Activated T-helper 17 cell treated with anti-CD3 and anti-CD28 coated beads, Interleukin-2, amount 50 U/mL, for 72 hours (primary cell): Measurements from ENCODE around the gene FRG2. TPM values are rescaled to one million over a fixed set of nuclear protein-coding genes. Genes with fewer than 3 reads are reported as not detected.
"Not testable (repeated sequence)": the region's sequence is repeated elsewhere in the genome, so short reads cannot be mapped to it uniquely, and the experiment has no call there.

ENCODE experiments used
- ATAC-seq: fragments of 150-1000 bp; cut with Tn5 transposase; replicated peaks from 2 replicates; pipeline ENCODE4 v1.10.0; 2021; ENCODE audit warnings: mild to moderate bottlenecking, moderate library complexity
- H3K27ac Mint-ChIP-seq: one replicate; pipeline ENCODE4 v1.8.0; 2022; ENCODE audit warnings: mixed read lengths
- H3K27me3 Mint-ChIP-seq: one replicate; pipeline ENCODE4 v1.8.0; 2022; ENCODE audit warnings: mixed read lengths
- H3K36me3 Mint-ChIP-seq: one replicate; pipeline ENCODE4 v1.8.0; 2022; ENCODE audit warnings: low read depth, mild to moderate bottlenecking, mixed read lengths
- H3K4me1 Mint-ChIP-seq: one replicate; pipeline ENCODE4 v1.8.0; 2022; ENCODE audit warnings: mixed read lengths
- H3K4me3 Mint-ChIP-seq: one replicate; pipeline ENCODE4 v1.8.0; 2022; ENCODE audit warnings: mild to moderate bottlenecking, mixed read lengths
- H3K9me3 Mint-ChIP-seq: one replicate; pipeline ENCODE4 v1.8.0; 2022; ENCODE audit warnings: mixed read lengths
- total RNA-seq, 2 donors: library from RNA; stranded (reverse); gene quantifications; one replicate each; pipeline ENCODE4 v1.2.3, GENCODE V29; 2022

The FRG2 gene
- total RNA-seq, result under 1 TPM in 1 of 2 donors, not detected in 1; 0.69 TPM

DNA sequence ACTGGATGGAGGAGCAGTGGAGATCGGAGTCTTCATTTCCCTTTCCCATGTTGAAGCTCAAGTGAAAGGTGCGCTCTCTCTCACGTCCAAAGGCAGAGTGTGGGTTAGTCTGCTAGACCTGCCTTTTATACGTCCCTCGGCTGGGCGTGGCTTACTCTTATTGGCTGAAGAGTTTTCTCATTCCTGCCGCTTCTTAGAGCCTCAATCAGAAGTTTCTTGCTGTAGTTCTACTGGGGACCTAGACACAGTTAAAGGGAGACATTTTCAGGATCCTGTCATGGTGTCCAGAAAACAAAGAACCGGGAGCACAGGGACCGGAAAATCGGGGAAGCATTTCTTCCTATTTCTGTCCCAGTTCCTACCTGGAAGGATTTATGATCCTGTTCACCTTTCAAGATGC is at the start of gene FRG2:
FRG2 (minus strand) TSS at position 101 of the 400 bp plus-strand sequence; CDS start at position 49, 52 bp downstream.
- H3K27ac Mint-ChIP-seq, H3K27me3 Mint-ChIP-seq, ATAC-seq, H3K4me3 Mint-ChIP-seq, H3K36me3 Mint-ChIP-seq, H3K4me1 Mint-ChIP-seq, H3K9me3 Mint-ChIP-seq: not testable (repeated sequence)

- not testable (repeated sequence) for H3K27me3 Mint-ChIP-seq, H3K4me1 Mint-ChIP-seq, H3K27ac Mint-ChIP-seq, H3K4me3 Mint-ChIP-seq, ATAC-seq, H3K36me3 Mint-ChIP-seq, H3K9me3 Mint-ChIP-seq
Measured at GRCh38 chr4:190068351-190068750, 41.3 kb upstream of the FRG2 start.

DNA sequence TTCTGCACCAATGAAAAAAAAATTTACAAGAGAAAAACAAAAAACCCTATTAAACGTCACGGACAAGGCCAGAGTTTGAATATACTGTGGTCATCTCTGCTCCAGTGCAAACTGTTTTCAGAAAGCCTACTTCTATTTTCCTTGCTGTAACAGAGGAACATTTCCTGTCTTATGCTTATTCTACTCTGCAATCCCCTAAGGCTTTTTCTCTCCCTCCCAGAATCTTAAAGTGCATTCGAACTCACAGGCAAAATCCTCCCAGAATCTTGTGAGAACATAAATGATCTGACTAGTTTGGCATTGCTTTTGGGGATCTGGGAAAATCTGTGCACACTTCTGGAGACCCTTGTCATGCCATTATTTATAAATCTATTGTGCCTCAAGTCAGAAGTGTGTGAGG is 37.7 kb upstream of the FRG2 start:
- not testable (repeated sequence) for H3K9me3 Mint-ChIP-seq, H3K36me3 Mint-ChIP-seq, H3K27me3 Mint-ChIP-seq, H3K4me3 Mint-ChIP-seq, ATAC-seq, H3K27ac Mint-ChIP-seq, H3K4me1 Mint-ChIP-seq

DNA sequence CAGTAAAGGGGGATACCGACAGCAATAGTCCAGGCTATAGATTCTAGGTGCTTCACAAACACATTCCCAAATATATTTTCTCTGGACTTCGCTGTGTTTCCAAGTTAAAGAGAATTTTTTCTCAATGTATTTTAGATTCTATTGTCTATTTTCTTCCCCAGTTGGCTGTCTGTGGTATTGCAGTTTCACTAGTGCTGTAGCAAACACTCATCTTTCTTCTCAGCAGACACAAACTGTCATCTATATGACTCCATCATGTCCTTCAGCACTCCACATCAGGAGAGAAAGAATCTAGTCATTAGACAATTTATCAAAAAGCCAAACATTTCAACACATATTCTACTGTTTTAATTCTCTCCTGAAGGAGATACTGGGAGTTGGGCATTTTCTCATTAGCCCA is 37.3 kb upstream of the FRG2 start, which contains the start of gene DBET:
DBET (plus strand) TSS at position 161 of the 400 bp plus-strand sequence.
- not testable (repeated sequence) for H3K27me3 Mint-ChIP-seq, H3K27ac Mint-ChIP-seq, H3K36me3 Mint-ChIP-seq, H3K4me3 Mint-ChIP-seq, H3K9me3 Mint-ChIP-seq, ATAC-seq, H3K4me1 Mint-ChIP-seq

- not testable (repeated sequence) for ATAC-seq, H3K4me1 Mint-ChIP-seq, H3K4me3 Mint-ChIP-seq, H3K36me3 Mint-ChIP-seq, H3K9me3 Mint-ChIP-seq, H3K27me3 Mint-ChIP-seq, H3K27ac Mint-ChIP-seq
Measured at GRCh38 chr4:190058997-190059396, 31.9 kb upstream of the FRG2 start.

DNA sequence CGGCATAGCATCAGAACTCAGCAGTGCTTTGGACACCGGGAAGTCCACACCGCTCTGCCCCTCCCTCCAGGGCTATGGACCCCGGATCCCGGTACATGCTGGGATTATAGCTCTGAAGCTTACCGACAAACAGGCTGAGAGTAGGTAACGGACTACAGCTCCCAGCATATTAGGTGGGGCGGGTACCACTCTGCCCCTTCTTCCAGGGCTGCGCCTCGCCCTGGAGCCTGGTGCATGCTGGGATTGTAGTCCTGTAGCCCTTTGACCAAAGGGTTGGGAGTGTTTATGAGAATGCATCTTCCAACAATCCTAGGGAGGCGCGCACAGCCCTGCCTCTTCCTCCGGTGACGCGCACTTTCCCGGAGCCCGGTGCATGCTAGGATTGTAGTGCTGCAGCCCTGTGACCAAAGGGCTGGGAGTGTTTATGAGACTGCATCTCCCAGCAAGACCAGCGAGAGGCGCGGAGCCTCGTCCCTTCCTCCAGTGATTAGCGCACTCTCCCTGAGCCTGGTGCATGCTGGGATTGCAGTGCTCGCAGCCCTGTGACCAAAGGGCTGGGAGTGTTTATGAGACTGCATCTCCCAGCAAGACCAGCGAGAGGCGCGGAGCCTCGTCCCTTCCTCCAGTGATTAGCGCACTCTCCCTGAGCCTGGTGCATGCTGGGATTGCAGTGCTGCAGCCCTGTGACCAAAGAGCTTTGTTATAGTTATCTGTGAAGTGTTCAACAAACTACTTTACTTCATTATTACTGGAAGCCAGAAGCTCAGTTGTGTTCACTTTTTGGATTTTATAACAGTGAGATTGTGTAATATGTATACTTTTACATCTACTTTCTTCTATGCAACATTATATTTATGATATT is 22.6 kb upstream of the FRG2 start:
- not testable (repeated sequence) for H3K4me1 Mint-ChIP-seq, H3K27me3 Mint-ChIP-seq, H3K36me3 Mint-ChIP-seq, ATAC-seq, H3K9me3 Mint-ChIP-seq, H3K4me3 Mint-ChIP-seq, H3K27ac Mint-ChIP-seq

GRCh38 chr4:190047627-190048026 is 20.6 kb upstream of the FRG2 start:
- not testable (repeated sequence) for H3K27ac Mint-ChIP-seq, ATAC-seq, H3K36me3 Mint-ChIP-seq, H3K4me3 Mint-ChIP-seq, H3K9me3 Mint-ChIP-seq, H3K27me3 Mint-ChIP-seq, H3K4me1 Mint-ChIP-seq

DNA sequence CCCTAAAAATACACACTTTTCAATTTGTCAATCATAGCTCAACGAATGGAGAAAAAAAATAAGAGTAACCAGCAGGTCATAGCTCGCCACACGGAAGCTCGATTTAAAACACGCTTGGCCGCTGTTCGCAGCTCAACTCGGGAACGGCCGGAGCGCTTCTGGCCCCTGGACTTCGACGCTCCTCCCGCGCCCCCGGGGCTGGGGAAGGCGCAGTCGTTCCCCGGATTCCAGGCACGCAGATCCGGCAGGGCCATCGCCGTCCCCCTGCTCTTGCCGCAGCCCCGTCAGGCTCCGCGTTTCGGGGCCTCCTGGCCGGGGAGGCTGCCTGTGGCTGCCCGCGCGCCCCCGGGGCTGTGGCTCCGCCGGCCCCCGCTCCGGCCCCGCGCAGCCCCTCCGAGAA is 13.8 kb upstream of the FRG2 start:
- not testable (repeated sequence) for H3K9me3 Mint-ChIP-seq, ATAC-seq, H3K4me3 Mint-ChIP-seq, H3K27me3 Mint-ChIP-seq, H3K27ac Mint-ChIP-seq, H3K4me1 Mint-ChIP-seq, H3K36me3 Mint-ChIP-seq

- H3K4me3 Mint-ChIP-seq, H3K4me1 Mint-ChIP-seq, H3K27ac Mint-ChIP-seq, H3K9me3 Mint-ChIP-seq, H3K27me3 Mint-ChIP-seq, H3K36me3 Mint-ChIP-seq: not testable (repeated sequence)
- ATAC-seq, result peak; percentile 50
Measured at GRCh38 chr4:190037704-190038388, 10.8 kb upstream of the FRG2 start.

GRCh38 chr4:190031264-190031663 is 4.2 kb upstream of the FRG2 start:
- not testable (repeated sequence) for H3K27me3 Mint-ChIP-seq, H3K4me1 Mint-ChIP-seq, H3K4me3 Mint-ChIP-seq, H3K27ac Mint-ChIP-seq, H3K9me3 Mint-ChIP-seq, H3K36me3 Mint-ChIP-seq
- peak; percentile 66 for ATAC-seq

DNA sequence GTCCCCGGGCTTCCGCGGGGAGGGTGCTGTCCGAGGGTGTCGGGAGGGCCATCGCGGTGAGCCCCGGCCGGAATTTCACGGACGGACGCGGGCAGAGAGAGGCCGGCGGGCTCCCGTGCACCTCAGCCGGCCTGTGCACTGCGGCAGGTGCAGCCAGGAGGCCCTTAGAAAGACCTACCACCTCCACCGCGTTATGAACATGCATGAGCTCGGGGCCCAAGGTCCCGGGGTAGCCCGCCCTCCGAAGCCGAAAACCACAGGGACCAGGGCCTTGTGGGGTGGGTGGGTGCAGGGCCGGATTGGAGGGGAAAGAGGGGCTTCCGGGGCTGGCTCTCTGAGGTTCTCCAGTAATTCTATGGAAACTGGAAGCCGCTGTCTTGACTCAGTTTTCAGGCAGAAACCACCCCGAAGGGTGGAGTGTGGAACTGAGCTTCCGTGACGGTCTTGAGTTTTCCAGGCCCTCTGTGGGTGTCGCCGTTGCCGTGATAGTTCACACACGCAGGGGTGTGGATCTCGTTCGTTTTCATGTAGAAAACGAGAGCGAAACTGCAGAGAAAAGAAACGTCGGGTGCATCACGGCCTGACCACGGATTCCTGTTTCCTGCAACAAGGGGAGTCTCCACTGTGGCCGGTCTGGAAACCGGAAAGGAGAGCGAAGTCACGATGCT is 4.3 kb downstream of the FRG2 start:
- peak; percentile 58 for ATAC-seq
- Mint-ChIP-seq H3K4me3 (peak overlapping the region; percentile 68), H3K36me3 (peaks cover 17% of the 10 kb centered on the region), H3K4me1 (peaks cover 19% of the 10 kb centered on the region), H3K27me3 (peaks cover 23% of the 10 kb centered on the region)
- not testable (repeated sequence) for H3K9me3 Mint-ChIP-seq, H3K27ac Mint-ChIP-seq

GRCh38 chr4:190021973-190022372 is 5.1 kb downstream of the FRG2 start:
- ATAC-seq, result not testable (repeated sequence)

DNA sequence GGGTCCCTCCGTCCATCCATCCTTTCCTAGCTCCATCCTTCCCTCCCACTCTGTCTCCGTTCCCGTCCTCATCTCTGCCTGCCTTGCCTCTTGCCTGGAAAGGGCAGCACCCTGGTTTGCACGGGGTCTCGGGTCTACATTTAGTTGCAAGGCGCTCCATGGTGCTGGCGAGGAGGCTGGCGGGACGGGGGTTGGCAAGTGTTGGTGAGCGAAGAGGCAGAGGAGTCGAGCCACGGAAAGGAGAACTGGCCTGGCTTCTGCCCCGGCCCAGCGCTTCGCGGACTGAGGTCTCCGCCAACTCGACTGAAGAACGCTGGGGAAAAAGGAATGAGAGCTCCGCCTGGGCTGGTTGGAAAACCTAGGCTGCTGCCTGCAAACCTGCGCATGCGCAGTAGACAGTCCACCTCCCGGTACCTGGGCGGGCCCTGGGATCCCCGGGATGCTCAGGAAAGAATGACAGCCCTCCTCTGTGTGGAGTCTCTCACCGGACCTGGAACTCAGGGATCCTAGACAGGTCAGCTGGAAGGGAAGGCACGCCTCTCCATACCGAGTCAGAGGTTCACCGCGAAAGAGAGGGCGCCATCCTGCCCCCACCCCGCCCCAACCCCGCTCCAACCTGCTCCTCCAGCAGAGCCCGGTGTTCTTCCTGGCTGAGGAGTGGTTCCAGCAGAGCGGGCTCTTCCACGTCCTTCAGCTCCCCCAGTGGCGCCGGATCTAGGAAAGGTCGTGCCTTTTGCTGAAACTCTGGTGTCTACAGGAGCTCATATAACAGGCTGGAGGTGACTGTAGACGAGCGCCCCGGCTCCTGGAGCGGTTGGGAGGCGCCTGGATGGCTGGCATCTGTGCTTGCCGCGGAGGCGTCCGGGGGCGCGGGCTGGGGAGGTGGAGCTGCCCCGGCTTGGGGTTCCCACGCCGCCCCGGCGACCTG is 6.0 kb downstream of the FRG2 start:
- no peaks in the 10 kb centered on the region for H3K9me3 Mint-ChIP-seq
- H3K4me3 Mint-ChIP-seq, result peak overlapping the region; percentile 71
- H3K27me3 Mint-ChIP-seq, result peaks cover 36% of the 10 kb centered on the region
- peak overlapping the region; percentile 33 for H3K27ac Mint-ChIP-seq
- H3K4me1 Mint-ChIP-seq, result peaks cover 30% of the 10 kb centered on the region
- peaks cover 24% of the 10 kb centered on the region for H3K36me3 Mint-ChIP-seq
- ATAC-seq, result peak; percentile 43

More at GRCh38 chr4:190021973-190022372, 5.1 kb downstream of the FRG2 start:
- Mint-ChIP-seq H3K36me3 (peaks cover 17% of the 10 kb centered on the region), H3K4me1 (peaks cover 20% of the 10 kb centered on the region), H3K27me3 (peaks cover 27% of the 10 kb centered on the region)
- not testable (repeated sequence) for H3K9me3 Mint-ChIP-seq, H3K4me3 Mint-ChIP-seq, H3K27ac Mint-ChIP-seq
